Measurements from ENCODE around the gene RET. TPM values are rescaled to one million over a fixed set of nuclear protein-coding genes. Genes with fewer than 3 reads are reported as not detected.

Gene RET
- total RNA-seq, 2 donors from 2014 or later: 1.0 to 1.3 TPM

DNA sequence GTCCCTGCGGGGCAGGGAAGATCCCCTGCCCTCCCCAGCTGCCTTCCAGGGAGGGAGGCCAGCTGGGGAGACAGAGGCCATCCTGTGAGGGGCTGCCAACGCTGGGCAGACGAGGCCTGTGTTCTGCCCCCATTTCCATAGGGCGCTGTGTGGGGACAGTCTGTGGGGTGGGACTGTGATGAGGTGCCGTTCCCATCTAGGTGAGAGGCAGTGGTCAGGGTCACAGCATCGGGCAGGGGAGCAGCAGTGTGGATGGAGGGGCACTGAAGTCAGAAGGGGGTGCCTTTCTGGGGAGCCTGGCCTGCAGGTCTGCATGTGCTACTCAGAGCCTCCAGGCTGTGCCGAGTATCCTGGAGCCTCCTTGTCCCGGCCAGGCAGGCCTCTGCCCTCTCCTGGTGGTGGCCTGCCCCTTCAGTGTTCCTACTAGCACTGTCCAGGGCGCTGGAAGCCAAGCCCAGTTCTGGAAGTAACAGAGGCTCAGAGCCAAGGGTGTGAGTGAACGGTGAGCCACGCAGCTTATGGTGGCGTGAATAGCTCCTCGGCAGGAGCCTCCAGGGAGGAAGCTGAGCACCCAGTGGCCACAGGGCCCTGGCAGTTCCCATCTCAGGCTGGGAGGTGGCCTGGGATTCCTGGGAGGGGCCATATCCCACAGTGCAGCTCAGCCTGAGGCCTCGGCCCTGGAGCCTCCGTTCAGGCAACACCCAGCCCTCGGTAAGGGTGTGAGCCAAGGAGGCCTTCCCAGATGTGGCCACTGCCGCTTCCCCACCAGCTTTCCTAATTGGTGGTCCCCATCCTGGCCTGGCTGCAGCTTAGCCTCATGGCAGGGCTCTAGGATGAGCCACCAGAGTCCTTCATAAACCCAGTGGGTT, 38.1 kb downstream of the RET start:
- intact Hi-C loops (cut with DNase I): no loop called here
- peak; percentile 73 for DNase-seq (ENCODE audit: low spot score)

DNA sequence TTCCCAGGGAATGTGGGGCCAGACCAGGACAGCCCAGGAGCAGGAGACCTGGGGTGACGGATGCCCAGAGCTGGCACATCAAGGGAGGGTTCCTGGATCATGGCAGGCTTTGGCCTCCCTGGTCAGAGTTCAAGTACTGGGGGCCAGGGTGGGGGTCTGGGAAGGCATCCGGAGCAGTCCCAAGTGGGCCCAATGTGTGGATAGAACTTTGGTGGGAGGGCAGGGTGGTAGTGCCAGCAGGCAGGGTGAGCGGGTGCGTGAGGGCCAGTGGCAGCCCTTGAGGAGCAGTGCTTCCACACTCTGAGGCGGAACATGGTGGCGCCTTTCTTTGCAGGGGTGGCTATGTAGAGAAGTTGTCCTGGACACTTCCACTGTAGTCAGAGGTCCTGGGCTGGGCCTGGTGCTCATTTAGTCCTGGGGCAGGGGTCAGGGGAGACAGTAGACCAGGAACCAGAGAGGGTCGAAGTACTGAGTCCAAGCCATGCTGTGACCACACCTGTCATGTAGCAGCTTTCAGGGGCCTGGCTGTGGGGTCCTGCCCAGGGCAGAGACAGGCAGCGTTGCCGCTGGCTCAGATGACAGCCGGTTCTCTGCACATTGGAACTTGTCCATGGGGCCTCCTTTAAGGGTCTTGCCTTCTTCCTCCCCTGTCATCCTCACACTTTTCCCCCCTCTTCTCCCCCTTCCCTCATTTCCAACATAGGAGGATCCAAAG, 39.2 kb downstream of the RET start:
- intact Hi-C loops (cut with DNase I): no loop called here
- peak; percentile 73 for DNase-seq (ENCODE audit: low spot score)

DNA sequence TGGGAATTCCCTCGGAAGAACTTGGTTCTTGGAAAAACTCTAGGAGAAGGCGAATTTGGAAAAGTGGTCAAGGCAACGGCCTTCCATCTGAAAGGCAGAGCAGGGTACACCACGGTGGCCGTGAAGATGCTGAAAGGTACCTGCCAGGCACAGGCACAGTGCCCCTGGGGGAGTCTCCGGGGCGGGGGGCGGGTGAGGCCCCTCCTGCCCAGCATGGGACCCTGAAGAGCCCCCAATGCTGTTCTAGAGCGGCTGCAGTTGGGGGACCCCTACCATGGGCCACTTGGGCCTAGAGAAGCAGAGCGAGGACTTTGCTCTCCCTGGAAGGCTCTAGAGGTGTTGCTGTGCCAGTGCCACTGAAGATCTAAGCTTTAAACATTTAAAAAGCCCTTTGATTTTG, 39.7 kb downstream of the RET start:
- DNase-seq (ENCODE audit: low spot score): no peak

GRCh38 chr10:43117031-43117776, 40.3 kb downstream of the RET start:
- intact Hi-C loops (cut with DNase I): no loop called here
- peak; percentile 77 for DNase-seq (ENCODE audit: low spot score)

More for the DNA sequence above, 39.7 kb downstream of the RET start:
- intact Hi-C loops (cut with DNase I): no loop called here

DNA sequence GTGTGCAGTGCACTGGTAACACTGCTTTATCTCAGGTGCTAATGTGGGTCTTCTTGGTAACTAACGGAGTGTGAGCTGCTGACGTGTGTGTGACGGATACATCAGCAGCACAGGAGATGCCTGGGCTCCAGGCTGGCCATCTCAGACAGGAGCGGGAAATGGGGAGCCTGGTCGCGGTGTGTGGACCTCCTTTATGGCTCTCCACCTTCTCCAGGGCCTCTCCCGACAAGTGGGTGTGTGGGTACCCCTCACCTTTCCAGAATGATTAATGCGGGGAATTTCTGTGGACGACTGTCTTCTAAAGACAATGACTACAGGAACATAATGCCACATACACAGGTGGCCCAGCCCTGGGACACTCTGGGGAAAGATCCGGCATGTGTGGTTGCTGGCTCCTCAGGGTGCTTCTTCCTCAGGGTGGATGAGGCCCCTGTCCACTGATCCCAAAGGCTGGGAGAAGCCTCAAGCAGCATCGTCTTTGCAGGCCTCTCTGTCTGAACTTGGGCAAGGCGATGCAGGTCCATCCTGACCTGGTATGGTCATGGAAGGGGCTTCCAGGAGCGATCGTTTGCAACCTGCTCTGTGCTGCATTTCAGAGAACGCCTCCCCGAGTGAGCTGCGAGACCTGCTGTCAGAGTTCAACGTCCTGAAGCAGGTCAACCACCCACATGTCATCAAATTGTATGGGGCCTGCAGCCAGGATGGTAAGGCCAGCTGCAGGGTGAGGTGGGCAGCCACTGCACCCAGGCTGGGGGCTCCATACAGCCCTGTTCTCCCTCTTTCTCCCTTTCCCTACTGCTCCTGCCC, 41.1 kb downstream of the RET start:
- DNase-seq (ENCODE audit: low spot score): peak; percentile 58
- intact Hi-C loops (cut with DNase I): no loop called here

DNA sequence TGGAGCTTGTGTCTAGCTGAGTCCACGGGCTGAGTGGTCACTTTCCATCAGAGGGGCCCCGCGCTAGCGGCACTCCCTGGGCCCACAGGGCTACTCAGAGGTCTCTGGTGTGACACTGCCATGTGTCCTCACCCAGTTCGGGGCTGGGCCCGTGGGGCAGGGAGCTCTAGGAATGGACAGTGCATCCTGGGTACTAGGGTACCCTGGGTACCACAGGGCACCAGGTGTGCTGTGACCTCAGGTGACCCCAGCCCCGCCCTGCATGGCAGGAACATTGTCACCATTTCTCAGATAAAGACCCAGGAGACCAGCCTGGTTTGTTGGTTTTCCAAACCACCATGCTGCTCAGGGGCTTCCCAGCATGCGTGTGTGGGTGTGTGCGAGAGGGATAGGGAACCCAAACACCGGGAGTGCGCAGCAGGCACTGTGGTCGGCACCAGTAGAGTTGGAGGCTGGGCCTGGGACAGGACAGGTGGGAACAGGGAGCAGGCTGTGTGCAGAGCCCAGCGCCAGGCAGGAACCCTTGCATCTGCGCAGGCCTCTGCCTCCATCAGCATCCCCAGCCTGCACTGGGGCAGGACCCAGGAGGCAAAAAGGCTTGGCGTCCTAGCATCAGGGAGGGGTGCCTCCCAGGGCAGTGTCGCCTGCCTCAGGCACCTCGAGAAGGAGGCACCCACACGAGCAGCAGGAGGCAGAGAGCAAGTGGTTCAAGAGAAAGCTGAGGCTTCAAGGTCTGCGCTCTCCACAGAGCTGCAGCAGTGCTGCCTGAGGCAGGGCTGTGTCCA, 42.0 kb downstream of the RET start:
- intact Hi-C loops (cut with DNase I): loop anchor here in 1 of 2 donors (1.0 kb wide), 1 partner anchor 24 kb away; no protein-coding TSS in a partner anchor
- DNase-seq (ENCODE audit: low spot score): peak; percentile 66

DNA sequence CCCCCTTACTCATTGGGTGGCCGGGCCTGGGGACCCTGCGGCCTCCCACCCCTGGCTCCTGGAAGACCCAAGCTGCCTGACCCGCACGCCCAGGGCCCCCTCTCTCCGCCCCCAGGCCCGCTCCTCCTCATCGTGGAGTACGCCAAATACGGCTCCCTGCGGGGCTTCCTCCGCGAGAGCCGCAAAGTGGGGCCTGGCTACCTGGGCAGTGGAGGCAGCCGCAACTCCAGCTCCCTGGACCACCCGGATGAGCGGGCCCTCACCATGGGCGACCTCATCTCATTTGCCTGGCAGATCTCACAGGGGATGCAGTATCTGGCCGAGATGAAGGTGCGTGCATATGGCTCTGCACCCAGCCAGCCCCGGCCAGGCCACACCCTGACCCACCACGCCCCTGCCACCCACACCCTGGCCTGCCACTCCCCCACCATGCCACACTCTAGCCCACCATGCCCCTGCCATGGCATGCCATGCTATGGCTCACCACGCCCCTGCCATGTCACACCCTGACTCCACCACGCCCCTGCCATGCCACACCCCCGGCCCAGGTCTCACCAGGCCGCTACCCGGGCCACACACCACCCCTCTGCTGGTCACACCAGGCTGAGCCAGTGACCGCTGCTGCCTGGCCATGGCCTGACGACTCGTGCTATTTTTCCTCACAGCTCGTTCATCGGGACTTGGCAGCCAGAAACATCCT, 42.7 kb downstream of the RET start:
- DNase-seq (ENCODE audit: low spot score): peak; percentile 79
- intact Hi-C loops (cut with DNase I): loop anchor here in 1 of 2 donors (1.0 kb wide), 1 partner anchor 24 kb away; no protein-coding TSS in a partner anchor

DNA sequence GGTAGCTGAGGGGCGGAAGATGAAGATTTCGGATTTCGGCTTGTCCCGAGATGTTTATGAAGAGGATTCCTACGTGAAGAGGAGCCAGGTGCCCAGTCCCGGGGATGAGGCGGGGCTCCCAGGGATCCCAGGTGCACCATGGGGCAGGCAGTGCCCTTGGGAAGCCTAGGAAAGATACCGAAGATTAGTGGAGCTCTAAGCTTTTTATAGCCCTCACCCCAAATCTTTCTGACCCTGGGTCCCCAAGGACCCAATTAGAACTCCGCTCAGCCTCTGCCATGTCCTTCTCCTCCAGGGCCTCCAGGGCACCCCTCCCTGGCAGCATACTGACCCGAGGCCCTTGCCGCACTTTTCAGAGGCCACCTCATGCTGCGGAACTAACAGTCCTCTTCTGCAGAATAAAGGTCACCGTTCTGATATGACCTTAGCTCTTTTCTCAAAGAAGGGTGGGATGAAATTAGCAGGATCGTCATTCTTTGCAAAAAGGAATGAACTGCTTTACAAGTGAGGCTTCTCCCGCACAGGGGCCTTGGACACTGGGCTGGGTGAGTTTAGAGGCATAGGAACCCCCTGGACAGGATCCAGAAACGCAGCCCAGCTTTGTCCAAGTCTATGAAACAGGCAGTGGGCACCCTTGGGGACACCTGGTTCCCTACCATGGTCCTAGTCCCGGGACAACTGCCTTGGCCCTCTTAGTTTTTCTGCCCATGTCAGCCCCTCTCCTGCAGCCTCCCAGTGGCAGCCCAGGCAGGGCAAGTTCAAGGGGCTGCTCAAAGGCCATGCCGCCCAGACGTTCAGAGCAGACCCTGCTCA, 43.5 kb downstream of the RET start:
- peak; percentile 67 for DNase-seq (ENCODE audit: low spot score)

GRCh38 chr10:43120929-43121314, 44.1 kb downstream of the RET start:
- peak; percentile 86 for DNase-seq (ENCODE audit: low spot score)
- intact Hi-C loops (cut with DNase I): no loop called here

More for the DNA sequence above, 43.5 kb downstream of the RET start:
- intact Hi-C loops (cut with DNase I): no loop called here

DNA sequence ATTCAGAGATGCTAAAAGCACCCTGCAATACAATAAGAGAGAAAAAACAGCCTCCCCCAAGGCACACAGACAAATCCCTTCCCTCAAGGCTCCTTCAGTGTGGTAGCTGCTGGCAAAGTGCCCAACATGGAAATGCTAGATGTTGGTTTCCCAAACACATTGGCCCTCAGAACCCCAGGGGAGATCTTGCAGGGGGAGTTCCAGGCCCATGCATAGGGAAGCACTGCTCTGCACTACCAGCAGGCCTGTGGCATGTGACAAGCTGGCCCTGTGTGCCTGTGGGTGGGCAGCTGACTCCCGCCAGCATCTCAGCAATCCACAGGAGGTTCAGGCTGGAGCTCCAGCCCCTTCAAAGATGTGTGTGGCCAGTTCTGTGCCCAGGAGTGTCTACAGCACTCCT, 44.6 kb downstream of the RET start:
- DNase-seq (ENCODE audit: low spot score): peak; percentile 74
- intact Hi-C loops (cut with DNase I): no loop called here

GRCh38 chr10:43122096-43122495, 45.2 kb downstream of the RET start:
- DNase-seq (ENCODE audit: low spot score): no peak
- intact Hi-C loops (cut with DNase I): no loop called here

DNA sequence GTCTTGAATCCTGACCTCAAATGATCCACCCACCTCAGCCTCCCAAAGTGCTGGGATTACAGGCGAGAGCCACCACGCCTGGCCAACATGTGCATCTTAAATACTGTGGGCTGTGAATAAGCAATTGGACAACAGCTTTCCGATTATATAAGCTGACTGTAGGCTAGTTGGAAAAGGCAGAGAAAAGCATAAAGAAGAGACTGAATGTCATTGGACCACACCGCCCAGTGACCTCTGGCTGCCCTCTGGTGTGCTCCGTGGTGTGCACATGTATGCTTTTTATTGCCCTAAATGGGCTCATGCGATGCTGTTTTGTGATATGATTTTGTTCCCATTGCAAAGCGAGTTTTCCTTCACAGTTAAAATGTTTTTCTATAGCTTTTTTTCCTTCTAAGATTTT, 46.0 kb downstream of the RET start:
- DNase-seq (ENCODE audit: low spot score): no peak
- intact Hi-C loops (cut with DNase I): no loop called here

DNA sequence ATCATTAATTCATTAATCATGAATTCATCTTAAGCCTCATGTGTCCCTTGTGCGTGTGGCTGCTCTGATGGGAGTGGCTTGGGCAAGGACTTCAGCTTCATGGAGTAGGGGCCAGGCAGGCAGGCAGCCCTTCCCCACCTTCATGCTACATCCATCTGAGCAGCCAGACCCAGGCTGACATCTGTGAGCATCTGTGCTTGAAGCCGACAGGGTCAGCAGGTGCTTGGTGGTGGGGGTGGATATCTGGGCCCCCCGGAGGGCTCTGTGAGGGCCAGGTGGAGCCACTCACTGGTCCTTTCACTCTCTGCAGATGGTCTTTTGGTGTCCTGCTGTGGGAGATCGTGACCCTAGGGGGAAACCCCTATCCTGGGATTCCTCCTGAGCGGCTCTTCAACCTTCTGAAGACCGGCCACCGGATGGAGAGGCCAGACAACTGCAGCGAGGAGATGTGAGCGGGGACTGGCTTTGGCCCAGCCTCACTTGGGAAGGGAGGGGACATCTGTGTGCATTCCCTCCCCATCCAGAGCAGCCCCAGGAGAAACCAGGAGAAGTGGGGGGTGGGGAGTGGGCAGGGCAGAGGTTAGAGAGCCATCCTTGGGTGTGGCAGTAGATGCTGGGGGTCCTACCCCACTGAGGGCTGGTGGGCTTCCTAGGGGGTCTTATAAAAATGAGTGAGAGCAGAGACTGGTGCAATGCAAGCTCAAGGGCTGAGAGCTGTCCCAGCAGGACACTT, 46.7 kb downstream of the RET start:
- no peak for DNase-seq (ENCODE audit: low spot score)
- intact Hi-C loops (cut with DNase I): no loop called here

- DNase-seq (ENCODE audit: low spot score): no peak
- intact Hi-C loops (cut with DNase I): no loop called here
These were observed 47.2 kb downstream of the RET start for GRCh38 chr10:43124094-43124521.

- no peak for DNase-seq (ENCODE audit: low spot score)
- intact Hi-C loops (cut with DNase I): no loop called here
These were observed 47.9 kb downstream of the RET start for GRCh38 chr10:43124574-43125273.

All from posterior vena cava (tissue), 2 donors.